ENCODE data around the gene SHC2. TPM values are rescaled to one million over a fixed set of nuclear protein-coding genes. Genes with fewer than 3 reads are reported as not detected.
A peak's percentile ranks its signal among the peaks of the same experiment; 100 is the strongest.

Gene SHC2
- total and polyA plus RNA-seq, 7 donors: 1.8 to 49.9 (median 17.8) TPM

- Histone ChIP-seq H3K4me1 (peaks cover 0 to 14% (median 12%) of the 10 kb centered on the region in 4 donors), H3K27me3 (no peaks in the 10 kb centered on the region), H3K9me3 (no peaks in the 10 kb centered on the region), H3K27ac (no peak overlapping the region), H3K36me3 (no peaks in the 10 kb centered on the region), H3K4me3 (no peak overlapping the region)
- 92 to 95% methylated on average over 3 of the region's 3 CpGs for WGBS, 2 donors
- TF ChIP-seq POLR2A (IDR thresholded peaks at IDR 0.05) (no peak), CTCF (IDR thresholded peaks at IDR 0.05) (no peak), POLR2AphosphoS5 (IDR thresholded peaks at IDR 0.05) (no peak), EP300 (IDR thresholded peaks at IDR 0.05) (no peak)
- DNase-seq: no peak
- intact Hi-C loops (cut with DNase I): no loop called here
Observed at GRCh38 chr19:465056-465816, 4.4 kb upstream of the SHC2 start.

DNA sequence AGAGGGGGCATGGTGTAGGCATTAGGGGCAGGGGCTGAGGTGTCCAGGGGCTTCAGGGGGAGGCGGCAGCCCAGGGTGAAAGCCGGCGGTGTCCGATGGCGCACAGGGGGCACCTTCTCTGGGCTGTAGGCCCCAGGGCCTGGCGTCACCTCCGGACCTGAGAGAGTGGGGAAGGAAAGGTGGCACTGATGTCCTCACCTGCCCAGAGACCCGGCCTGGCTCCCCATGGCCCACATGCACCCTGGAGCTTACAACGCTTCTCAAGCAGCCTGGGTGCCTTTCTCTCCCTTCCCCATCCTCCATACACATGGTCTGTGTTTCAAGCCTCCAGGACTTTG is 3.3 kb upstream of the SHC2 start:
- TF ChIP-seq CTCF (IDR thresholded peaks at IDR 0.05): no peak
- no peak for TF ChIP-seq EP300 (IDR thresholded peaks at IDR 0.05)
- TF ChIP-seq POLR2A (IDR thresholded peaks at IDR 0.05): no peak
- TF ChIP-seq POLR2AphosphoS5 (IDR thresholded peaks at IDR 0.05): no peak
- H3K9me3 ChIP-seq: no peaks in the 10 kb centered on the region
- no peak for DNase-seq
- H3K36me3 ChIP-seq: no peaks in the 10 kb centered on the region
- 92 to 94% methylated on average over 9 of the region's 9 CpGs for WGBS, 2 donors
- no peaks in the 10 kb centered on the region for H3K27me3 ChIP-seq
- H3K27ac ChIP-seq: no peak overlapping the region
- peaks cover 0 to 18% (median 17%) of the 10 kb centered on the region in 4 donors for H3K4me1 ChIP-seq
- no peak overlapping the region for H3K4me3 ChIP-seq
- intact Hi-C loops (cut with DNase I): no loop called here

- H3K36me3 ChIP-seq: no peaks in the 10 kb centered on the region
- peaks cover 0 to 21% (median 18%) of the 10 kb centered on the region in 4 donors for H3K4me1 ChIP-seq
- no peaks in the 10 kb centered on the region for H3K9me3 ChIP-seq
- 85 to 86% methylated on average over 35 of the region's 35 CpGs for WGBS, 2 donors
- no peak overlapping the region for H3K4me3 ChIP-seq
- intact Hi-C loops (cut with DNase I): loop anchor here (2.0 kb wide), 1 partner anchor 17 kb away; no protein-coding TSS in a partner anchor
- no peaks in the 10 kb centered on the region for H3K27me3 ChIP-seq
- no peak for DNase-seq
- no peak overlapping the region for H3K27ac ChIP-seq
- TF ChIP-seq CTCF (IDR thresholded peaks at IDR 0.05): no peak
- TF ChIP-seq POLR2A (IDR thresholded peaks at IDR 0.05): no peak
- TF ChIP-seq EP300 (IDR thresholded peaks at IDR 0.05): no peak
- no peak for TF ChIP-seq POLR2AphosphoS5 (IDR thresholded peaks at IDR 0.05)
Observed at GRCh38 chr19:463483-464207, 2.8 kb upstream of the SHC2 start.

DNA sequence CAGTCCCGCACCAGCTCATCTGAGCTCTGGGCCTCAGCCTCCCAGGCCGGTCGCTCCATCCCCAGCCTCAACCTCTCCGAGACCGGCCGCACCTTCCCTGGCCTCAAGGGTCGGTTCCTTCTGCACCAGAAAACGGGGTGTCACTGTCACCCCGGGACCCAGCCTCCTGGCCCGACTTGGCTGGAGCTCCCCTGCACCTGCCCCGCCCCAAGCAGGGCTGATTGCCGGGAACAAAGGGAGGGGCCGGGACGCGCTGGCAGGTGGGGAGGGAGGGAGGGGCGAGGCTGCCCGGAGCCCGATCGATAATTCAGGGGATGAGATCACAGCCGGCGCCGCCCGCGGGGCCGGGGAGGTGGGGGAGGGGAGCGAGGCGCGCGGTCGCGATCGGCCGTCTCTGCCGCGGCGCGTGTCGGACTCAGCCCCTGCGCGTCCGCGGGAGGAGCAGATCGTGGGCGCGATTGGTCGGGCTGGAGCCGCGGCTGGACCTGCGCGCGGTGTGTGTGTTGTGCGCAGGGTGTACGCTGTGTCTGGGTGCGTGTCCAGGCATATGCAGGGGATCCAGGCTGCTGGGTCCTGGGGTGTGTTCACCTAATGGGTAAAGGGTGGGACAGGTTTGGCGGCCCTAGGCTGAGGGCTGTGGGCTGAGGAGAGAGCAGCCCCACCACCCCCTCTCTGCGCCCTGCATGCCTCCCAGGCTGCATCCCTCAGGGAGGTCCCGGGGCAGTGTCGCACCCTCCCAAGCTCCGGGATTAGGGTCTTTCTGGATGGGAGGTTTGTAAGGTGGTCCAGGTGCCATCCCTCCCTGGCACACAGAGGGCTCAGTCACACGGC is 1.1 kb upstream of the SHC2 start:
- 5 to 8% methylated on average over 60 of the region's 60 CpGs for WGBS, 2 donors
- Histone ChIP-seq H3K4me1 (peaks cover 0 to 21% (median 18%) of the 10 kb centered on the region in 4 donors), H3K9me3 (no peaks in the 10 kb centered on the region), H3K27ac (peak overlapping the region; percentile 57 to 87 (median 68)), H3K4me3 (peak overlapping the region; percentile 35 to 92 (median 84)), H3K27me3 (no peaks in the 10 kb centered on the region), H3K36me3 (no peaks in the 10 kb centered on the region)
- intact Hi-C loops (cut with DNase I): loop anchor here (2.0 kb wide), 2 partner anchors 19 to 45 kb away; partner anchors contain the start of gene TPGS1
- TF ChIP-seq POLR2AphosphoS5 (IDR thresholded peaks at IDR 0.05) (no peak), POLR2A (IDR thresholded peaks at IDR 0.05) (no peak), EP300 (IDR thresholded peaks at IDR 0.05) (no peak), CTCF (IDR thresholded peaks at IDR 0.05) (no peak)
- DNase-seq: peak; percentile 80
